DOHH2 (cell line): ENCODE measurements around the gene CEP112.

Experiments used
- H3F3A ChIP-seq: fragments of 200-600 bp; sonication (generic), shearing (Covaris generic); 2 replicates; pipeline ENCODE4 v1.6.0; 2016; ENCODE audit warnings: antibody characterized with exemption, mild to moderate bottlenecking; ENCODE audit not compliant: control insufficient read depth, insufficient read depth
- H3K27ac ChIP-seq: fragments of 200-600 bp; sonication (generic); 2 replicates; pipeline ENCODE4 v1.5.1; 2014; ENCODE audit warnings: low read depth, mild to moderate bottlenecking, low read length, moderate library complexity
- H3K27me3 ChIP-seq: fragments of 200-600 bp; sonication (generic); 2 replicates; pipeline ENCODE4 v1.6.1; 2014; ENCODE audit warnings: mild to moderate bottlenecking, low read length, mixed read lengths; ENCODE audit not compliant: control insufficient read depth
- H3K36me3 ChIP-seq: fragments of 200-600 bp; sonication (generic); 2 replicates; pipeline ENCODE4 v1.6.1; 2014; ENCODE audit warnings: mild to moderate bottlenecking, low read length, moderate library complexity, mixed read lengths; ENCODE audit not compliant: control insufficient read depth
- H3K4me1 ChIP-seq: fragments of 200-600 bp; sonication (generic); 2 replicates; pipeline ENCODE4 v1.6.1; 2014; ENCODE audit warnings: mild to moderate bottlenecking, low read length, mixed read lengths; ENCODE audit not compliant: control insufficient read depth
- H3K4me2 ChIP-seq: fragments of 200-600 bp; sonication (generic); 2 replicates; pipeline ENCODE4 v1.6.0; 2014; ENCODE audit warnings: mild to moderate bottlenecking, low read length, moderate library complexity
- H3K4me3 ChIP-seq: fragments of 200-600 bp; sonication (generic); 2 replicates; pipeline ENCODE4 v1.5.1; 2014; ENCODE audit warnings: mild to moderate bottlenecking, low read length, mixed read lengths
- H3K79me2 ChIP-seq: fragments of 200-600 bp; sonication (generic); 2 replicates; pipeline ENCODE4 v1.6.1; 2014; ENCODE audit warnings: mild to moderate bottlenecking, low read length, mixed read lengths; ENCODE audit not compliant: control insufficient read depth
- H3K9me2 ChIP-seq: fragments of 200-600 bp; sonication (generic); replicated peaks from 2 replicates; pipeline ENCODE4 v1.6.1; 2014; ENCODE audit warnings: mild to moderate bottlenecking, low read length, mixed read lengths; ENCODE audit not compliant: control insufficient read depth
- H3K9me3 ChIP-seq: fragments of 200-600 bp; sonication (generic); 2 replicates; pipeline ENCODE4 v1.6.1; 2014; ENCODE audit warnings: antibody characterized with exemption, low read length, mixed read lengths; ENCODE audit not compliant: control insufficient read depth, insufficient read depth
- H4K20me1 ChIP-seq: fragments of 200-600 bp; sonication (generic); 2 replicates; pipeline ENCODE4 v1.6.0; 2014; ENCODE audit warnings: low read depth, mild to moderate bottlenecking, antibody characterized with exemption, low read length, moderate library complexity; ENCODE audit not compliant: control insufficient read depth, insufficient read depth
- CTCF ChIP-seq: fragments of 200-600 bp; sonication (generic); IDR thresholded peaks from one replicate; pipeline ENCODE4 v1.5.1; 2014; ENCODE audit warnings: antibody characterized with exemption, mild to moderate bottlenecking, low read depth, low read length; ENCODE audit not compliant: poor library complexity, severe bottlenecking
- EZH2phosphoT487 ChIP-seq: fragments of 200-600 bp; sonication (generic); IDR thresholded peaks from 2 replicates; pipeline ENCODE4 v1.6.1; 2017; ENCODE audit warnings: borderline replicate concordance, mild to moderate bottlenecking, antibody characterized with exemption, low read length, moderate library complexity, mixed read lengths

Gene CEP112

GRCh38 chr17:65895969-65896368, 296.0 kb downstream of the CEP112 start:
- no peak overlapping the region for H3K27ac ChIP-seq
- H3K79me2 ChIP-seq, result no peaks in the 10 kb centered on the region
- no peaks in the 10 kb centered on the region for H3K9me2 ChIP-seq
- no peaks in the 10 kb centered on the region for H3F3A ChIP-seq
- H4K20me1 ChIP-seq, result no peaks in the 10 kb centered on the region
- H3K36me3 ChIP-seq, result no peaks in the 10 kb centered on the region
- no peaks in the 10 kb centered on the region for H3K27me3 ChIP-seq
- H3K9me3 ChIP-seq, result no peaks in the 10 kb centered on the region
- H3K4me2 ChIP-seq, result no peak overlapping the region
- TF ChIP-seq CTCF, result no peak
- TF ChIP-seq EZH2phosphoT487, result no peak
- no peaks in the 10 kb centered on the region for H3K4me1 ChIP-seq
- H3K4me3 ChIP-seq, result no peak overlapping the region

GRCh38 chr17:65893692-65894279, 298.1 kb downstream of the CEP112 start:
- H3K27me3 ChIP-seq, result no peaks in the 10 kb centered on the region
- no peaks in the 10 kb centered on the region for H3K9me3 ChIP-seq
- no peaks in the 10 kb centered on the region for H3K79me2 ChIP-seq
- H3K9me2 ChIP-seq, result no peaks in the 10 kb centered on the region
- no peaks in the 10 kb centered on the region for H4K20me1 ChIP-seq
- no peaks in the 10 kb centered on the region for H3K36me3 ChIP-seq
- no peak overlapping the region for H3K4me2 ChIP-seq
- H3K4me3 ChIP-seq, result no peak overlapping the region
- no peaks in the 10 kb centered on the region for H3K4me1 ChIP-seq
- no peak overlapping the region for H3K27ac ChIP-seq
- no peaks in the 10 kb centered on the region for H3F3A ChIP-seq
- TF ChIP-seq EZH2phosphoT487 (no peak), CTCF (no peak)

GRCh38 chr17:65892912-65893377, 299.0 kb downstream of the CEP112 start:
- TF ChIP-seq CTCF, result no peak
- Histone ChIP-seq H3K4me3 (no peak overlapping the region), H3K4me2 (no peak overlapping the region), H3K9me3 (no peaks in the 10 kb centered on the region), H3K36me3 (no peaks in the 10 kb centered on the region), H3K27ac (no peak overlapping the region), H3K9me2 (no peaks in the 10 kb centered on the region), H4K20me1 (no peaks in the 10 kb centered on the region), H3K27me3 (no peaks in the 10 kb centered on the region), H3K4me1 (no peaks in the 10 kb centered on the region), H3K79me2 (no peaks in the 10 kb centered on the region), H3F3A (no peaks in the 10 kb centered on the region)
